22Rv1 (cell line): Measurements from ENCODE around the gene PRMT7.

Experiments used
- CTCF ChIP-seq: fragments of 450-650 bp; IDR thresholded peaks from 2 replicates; pipeline ENCODE4 v1.5.1; 2017; ENCODE audit warnings: mild to moderate bottlenecking
- ZFX ChIP-seq: fragments of 450-650 bp; IDR thresholded peaks from 2 replicates; pipeline ENCODE4 v1.6.1; 2017; ENCODE audit warnings: antibody characterized with exemption, borderline replicate concordance

GRCh38 chr16:68364561-68364998 is 53.8 kb downstream of the PRMT7 start:
- TF ChIP-seq CTCF, result peak; percentile 40
- no peak for TF ChIP-seq ZFX
